GM18499 (cell line): ENCODE results near the gene NRCAM.

Source experiments
- ATAC-seq: cut with Tn5 transposase; IDR thresholded peaks from one replicate; pipeline ENCODE4 v1.9.1; 2021; ENCODE audit warnings: moderate number of reproducible peaks; ENCODE audit not compliant: insufficient read depth, unreplicated experiment

NRCAM gene

DNA sequence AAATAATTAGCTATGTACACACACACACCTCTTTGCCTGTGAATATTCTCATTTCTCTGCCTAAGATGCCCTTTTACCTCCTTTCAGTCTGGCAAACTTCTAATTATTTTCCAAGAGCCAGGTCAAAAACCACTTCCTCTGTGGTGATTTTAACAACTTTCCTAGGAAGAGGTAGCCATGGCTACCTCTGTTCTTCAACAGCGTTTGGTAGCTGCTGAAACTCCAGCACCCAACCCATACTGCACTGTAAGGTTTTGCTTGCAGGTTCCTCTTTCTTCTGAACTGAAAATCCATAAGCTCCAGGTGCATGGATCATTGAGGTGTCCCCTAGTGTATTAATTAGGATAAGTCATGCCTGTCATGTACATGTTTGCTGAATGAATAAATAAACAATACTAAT, 25.6 kb downstream of the NRCAM start:
- no peak for ATAC-seq

DNA sequence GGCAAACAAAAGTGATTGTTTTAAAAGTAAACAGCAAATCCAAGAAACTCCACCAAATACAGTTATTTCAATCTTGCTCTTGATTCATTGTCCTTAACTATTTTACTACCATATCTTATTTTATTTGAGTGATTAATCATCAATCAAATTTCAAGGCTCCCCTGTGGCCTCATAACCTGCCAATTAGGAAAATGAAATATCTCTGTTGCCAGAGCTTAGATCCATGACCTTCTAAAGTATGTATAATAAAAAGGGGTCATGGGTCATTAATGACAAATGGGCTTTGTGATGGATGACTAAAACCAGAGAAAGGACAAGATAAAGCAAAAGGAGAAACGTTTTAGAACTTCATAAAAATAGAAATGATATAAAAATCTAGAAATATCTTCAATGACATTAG, 28.5 kb downstream of the NRCAM start:
- ATAC-seq: no peak

DNA sequence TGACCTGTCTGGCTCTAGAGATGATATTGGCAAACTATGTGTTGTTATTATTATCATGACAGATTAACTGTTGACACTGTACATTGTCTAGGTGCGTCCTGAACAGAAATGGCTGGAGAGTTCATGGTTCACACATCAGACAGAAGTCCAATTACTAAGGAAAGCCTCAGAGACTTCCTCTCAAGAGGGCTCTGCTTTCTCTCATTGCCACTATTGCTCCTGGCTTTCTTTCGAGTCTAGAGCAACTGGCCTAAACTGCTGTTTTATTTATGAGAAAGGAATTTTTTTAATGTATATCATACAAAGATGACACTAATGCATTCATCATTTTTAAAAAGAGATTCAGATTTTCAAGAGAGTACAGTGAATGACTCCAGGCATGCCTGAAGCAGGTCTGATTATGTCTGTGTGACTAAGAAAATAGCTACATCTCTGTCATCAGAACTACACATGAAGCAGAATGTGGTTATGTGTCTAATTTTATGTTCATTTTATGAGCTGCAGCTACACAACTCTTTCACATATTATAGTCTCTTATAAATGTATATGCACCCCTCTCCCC, 30.4 kb downstream of the NRCAM start:
- no peak for ATAC-seq

- no peak for ATAC-seq
Measured at GRCh38 chr7:108424013-108424412, 32.2 kb downstream of the NRCAM start.

GRCh38 chr7:108423089-108423989, 32.9 kb downstream of the NRCAM start:
- no peak for ATAC-seq

DNA sequence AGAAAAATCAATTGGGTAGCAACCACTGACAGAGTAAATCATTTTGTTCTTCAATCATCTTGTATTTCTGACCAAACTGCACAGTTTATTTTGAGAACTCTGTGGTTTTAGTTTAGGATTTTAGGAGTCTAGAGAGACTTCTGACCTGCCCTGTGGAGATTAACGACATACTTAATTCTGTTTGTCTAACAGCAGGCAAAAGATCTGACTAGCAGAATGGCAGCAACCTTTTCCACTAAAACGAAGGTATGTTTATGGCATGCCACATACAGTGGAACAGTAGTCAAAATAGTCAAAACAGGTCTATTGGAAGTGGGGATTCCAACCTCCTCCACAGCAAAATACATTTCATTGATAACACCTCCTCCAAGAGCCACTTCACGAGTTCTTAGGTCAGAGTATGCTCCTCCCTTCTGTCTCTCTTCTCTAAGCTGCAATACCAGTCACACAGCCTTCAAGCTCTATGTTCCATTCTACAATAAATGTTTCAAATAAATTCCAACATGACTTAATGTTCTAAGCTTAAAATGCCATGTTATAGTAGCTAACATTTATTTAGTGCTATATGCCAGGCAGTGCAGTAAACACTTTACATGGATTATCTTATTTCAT, 34.4 kb downstream of the NRCAM start:
- ATAC-seq: no peak

- ATAC-seq: no peak
Measured at GRCh38 chr7:108419961-108420908, 36.0 kb downstream of the NRCAM start.

GRCh38 chr7:108418946-108419345, 37.3 kb downstream of the NRCAM start:
- no peak for ATAC-seq

- ATAC-seq: no peak
Measured at GRCh38 chr7:108417926-108418325, 38.3 kb downstream of the NRCAM start.

DNA sequence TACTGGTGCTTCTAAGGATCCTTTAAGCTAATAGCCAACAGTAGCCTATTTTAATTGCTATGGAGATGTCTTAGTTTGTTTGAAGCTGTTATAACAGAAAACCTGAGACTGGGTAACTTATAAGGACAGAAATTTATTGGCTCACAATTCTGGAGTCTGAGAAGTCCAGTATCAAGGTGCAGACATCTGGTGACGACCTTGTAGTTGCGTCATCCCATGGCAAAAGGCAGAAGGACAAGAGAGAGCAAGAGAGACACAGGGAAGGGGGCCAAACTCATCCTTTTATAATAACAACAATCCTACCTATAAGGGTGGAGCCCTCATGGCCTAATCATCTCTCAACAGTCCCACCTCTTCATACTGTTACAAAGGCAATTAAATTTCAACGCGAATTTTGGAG, 39.1 kb downstream of the NRCAM start:
- ATAC-seq: no peak

GRCh38 chr7:108415821-108416536, 40.3 kb downstream of the NRCAM start:
- peak; percentile 77 for ATAC-seq

GRCh38 chr7:108415084-108415483, 41.2 kb downstream of the NRCAM start:
- no peak for ATAC-seq

- ATAC-seq: no peak
Measured at GRCh38 chr7:108413782-108414492, 42.3 kb downstream of the NRCAM start.

GRCh38 chr7:108413337-108413736, 42.9 kb downstream of the NRCAM start:
- no peak for ATAC-seq

DNA sequence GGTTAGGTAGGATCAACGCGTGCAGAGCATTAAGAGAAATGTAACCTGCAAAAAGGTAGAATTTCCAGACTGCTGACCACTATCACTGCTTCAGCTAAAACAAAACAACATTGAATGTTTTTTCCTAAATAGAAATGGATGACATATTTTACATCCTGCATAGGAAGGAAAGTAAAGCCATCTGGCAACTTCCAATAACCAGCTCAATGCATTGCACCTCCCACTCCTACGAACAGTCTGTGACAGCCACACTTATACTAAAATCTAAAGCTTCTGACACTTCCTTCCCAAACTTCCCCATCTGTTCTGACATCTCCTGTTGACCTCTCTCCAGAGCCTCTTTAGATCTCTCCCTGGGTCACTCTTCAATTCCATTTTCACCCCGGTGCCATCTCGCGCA, 47.1 kb downstream of the NRCAM start:
- ATAC-seq: no peak

- no peak for ATAC-seq
Measured at GRCh38 chr7:108408296-108408991, 47.8 kb downstream of the NRCAM start.

- no peak for ATAC-seq
Measured at GRCh38 chr7:108407676-108408075, 48.6 kb downstream of the NRCAM start.

GRCh38 chr7:108406222-108406890, 49.9 kb downstream of the NRCAM start:
- ATAC-seq: no peak
